HEK293T (cell line): ENCODE measurements around the gene LHX2.

Experiments used
- FOXM1 ChIP-seq: fragments of 450-650 bp; IDR thresholded peaks from 2 replicates; pipeline ENCODE4 v1.6.1; 2017; ENCODE audit warnings: mild to moderate bottlenecking, borderline replicate concordance
- TARDBP ChIP-seq: fragments of 450-650 bp; IDR thresholded peaks from 2 replicates; pipeline ENCODE4 v1.6.1; 2016

- no peak for TF ChIP-seq TARDBP
- no peak for TF ChIP-seq FOXM1
Observed at GRCh38 chr9:124024107-124024506, 12.5 kb downstream of the LHX2 start.
